ENCODE data around the gene USP28.

The USP28 gene

GRCh38 chr11:113876074-113876797 lies 864 bp upstream of the USP28 start:
- DNase-seq = no peak

GRCh38 chr11:113874581-113875233 lies 665 bp downstream of the USP28 start:
- DNase-seq = no peak

DNA sequence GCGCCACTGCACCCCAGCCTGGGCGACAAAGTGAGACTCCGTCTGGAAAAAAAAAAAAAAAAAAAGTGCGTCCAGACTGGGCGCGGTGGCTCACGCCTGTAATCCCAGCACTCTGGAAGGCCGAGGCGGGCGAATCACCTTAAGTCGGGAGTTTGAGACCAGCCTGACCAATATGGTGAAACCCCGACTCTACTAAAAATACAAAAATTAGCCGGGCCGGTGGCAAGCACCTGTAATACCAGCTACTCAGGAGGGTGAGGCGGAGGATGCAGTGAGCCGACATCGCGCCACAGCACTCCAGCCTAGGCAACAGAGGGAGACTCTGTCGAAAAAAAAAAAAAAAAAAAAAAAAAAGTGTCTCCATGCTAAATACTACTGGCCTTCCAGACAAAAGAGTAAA lies 1.3 kb downstream of the USP28 start:
- DNase-seq = no peak

GRCh38 chr11:113873236-113873626 lies 2.1 kb downstream of the USP28 start:
- peak in 1 of 2 experiments; percentile 17 for DNase-seq

- no peak for DNase-seq
These were observed 4.0 kb downstream of the USP28 start for GRCh38 chr11:113871336-113871735.

GRCh38 chr11:113867843-113868503 lies 7.4 kb downstream of the USP28 start:
- DNase-seq = no peak

GRCh38 chr11:113865873-113866272 lies 9.5 kb downstream of the USP28 start:
- no peak for DNase-seq

DNA sequence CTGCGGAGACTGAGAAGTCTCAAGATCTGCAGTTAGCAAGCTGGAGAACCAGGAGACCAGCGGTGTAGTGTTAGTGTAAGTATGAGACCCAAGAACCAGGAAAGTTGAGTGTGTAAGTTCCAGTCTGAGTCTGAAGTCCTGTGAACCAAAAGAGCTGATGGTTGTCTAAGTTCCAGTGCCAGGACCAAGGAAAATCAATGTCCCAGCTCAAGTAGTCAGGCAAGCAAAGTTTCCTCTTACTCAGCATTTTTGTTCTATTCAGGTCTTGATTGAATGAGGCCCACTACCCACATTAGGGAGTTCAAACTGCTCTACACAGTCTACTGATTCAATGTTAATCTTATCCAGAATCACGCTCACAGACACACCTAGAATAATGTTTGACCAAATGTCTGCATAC lies 11.0 kb downstream of the USP28 start:
- DNase-seq = no peak

- DNase-seq = no peak
These were observed 12.9 kb downstream of the USP28 start for GRCh38 chr11:113862435-113862834.

GRCh38 chr11:113859665-113860064 lies 15.7 kb downstream of the USP28 start:
- no peak for DNase-seq

GRCh38 chr11:113856966-113857759 lies 18.2 kb downstream of the USP28 start:
- no peak for DNase-seq

DNA sequence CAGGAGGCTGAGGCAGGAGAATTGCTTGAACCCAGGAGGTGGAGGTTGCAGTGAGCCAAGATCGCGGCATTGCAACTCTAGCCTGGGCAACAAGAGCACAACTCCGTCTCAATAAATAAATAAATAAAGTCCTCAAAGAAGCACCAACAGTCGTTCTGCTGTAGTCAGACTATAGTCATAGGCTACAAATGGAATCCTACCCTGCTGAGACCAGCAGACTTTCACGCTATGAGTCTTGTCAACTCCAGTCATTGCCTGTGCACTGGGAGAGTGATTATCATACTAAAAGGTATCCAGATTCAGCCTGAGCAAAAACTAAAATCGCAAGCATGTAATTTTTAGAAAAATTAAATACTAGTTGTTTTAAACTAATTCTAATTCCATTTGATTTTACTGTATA lies 19.6 kb downstream of the USP28 start:
- no peak for DNase-seq

GRCh38 chr11:113850188-113850587 lies 25.2 kb downstream of the USP28 start:
- DNase-seq = no peak

GRCh38 chr11:113849713-113850112 lies 25.7 kb downstream of the USP28 start:
- DNase-seq = no peak

- DNase-seq = no peak
These were observed 27.8 kb downstream of the USP28 start for GRCh38 chr11:113847580-113847979.

- no peak for DNase-seq
These were observed 28.3 kb downstream of the USP28 start for GRCh38 chr11:113847111-113847510.

GRCh38 chr11:113841691-113842090 lies 33.7 kb downstream of the USP28 start:
- no peak for DNase-seq

DNA sequence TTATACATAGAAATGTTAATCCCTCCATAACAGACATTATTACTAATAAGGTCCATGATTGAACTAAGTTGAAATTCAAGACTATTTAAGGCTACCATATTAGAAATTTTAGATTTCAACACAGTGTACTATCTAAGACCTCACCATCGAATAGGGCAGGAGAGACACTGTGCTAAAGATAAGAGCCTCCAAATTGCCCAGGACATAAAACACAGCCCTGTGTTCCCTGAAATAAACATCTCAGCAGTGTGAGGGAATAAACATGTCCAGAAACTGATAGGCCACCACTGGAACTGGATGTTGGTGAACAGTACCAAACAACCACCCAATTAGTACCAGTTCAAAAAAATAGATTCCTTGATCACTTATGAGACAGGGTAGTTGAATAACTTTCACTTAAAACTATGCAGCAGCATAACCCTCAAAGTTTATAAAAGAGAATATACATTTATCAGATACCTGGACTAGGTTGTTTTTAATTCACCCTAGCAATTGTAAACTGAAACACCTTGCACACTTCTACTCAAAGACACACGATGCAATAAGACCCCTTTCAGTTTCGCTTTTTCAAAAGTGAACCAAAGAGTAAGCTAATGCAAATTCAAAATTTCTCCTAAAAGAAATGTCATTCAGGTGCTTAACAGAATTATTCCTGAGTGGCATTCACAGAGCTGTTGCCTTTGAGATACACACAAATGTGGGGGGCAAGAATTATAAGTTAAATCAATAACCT lies 34.3 kb downstream of the USP28 start:
- DNase-seq = no peak

- no peak for DNase-seq
These were observed 35.5 kb downstream of the USP28 start for GRCh38 chr11:113839842-113840241.

DNA sequence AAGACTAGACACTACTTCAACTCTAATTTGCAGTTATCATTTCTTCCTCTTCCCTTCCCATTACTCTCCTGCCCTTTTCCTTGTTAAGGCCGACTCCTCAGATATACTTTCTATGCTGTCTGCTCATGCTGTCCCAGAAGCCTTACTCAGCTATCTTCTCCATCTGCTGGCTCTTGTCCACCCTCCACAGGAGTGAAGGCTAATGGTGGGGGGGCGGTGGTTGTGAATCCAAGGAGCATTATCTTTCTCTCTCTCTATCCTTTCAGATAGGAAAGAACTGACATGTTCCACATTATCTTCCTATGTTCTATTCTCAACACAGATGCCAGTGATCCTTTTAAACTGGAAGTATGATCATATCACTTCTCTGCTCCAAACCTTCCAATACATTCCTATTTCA lies 37.4 kb downstream of the USP28 start:
- DNase-seq = no peak

DNA sequence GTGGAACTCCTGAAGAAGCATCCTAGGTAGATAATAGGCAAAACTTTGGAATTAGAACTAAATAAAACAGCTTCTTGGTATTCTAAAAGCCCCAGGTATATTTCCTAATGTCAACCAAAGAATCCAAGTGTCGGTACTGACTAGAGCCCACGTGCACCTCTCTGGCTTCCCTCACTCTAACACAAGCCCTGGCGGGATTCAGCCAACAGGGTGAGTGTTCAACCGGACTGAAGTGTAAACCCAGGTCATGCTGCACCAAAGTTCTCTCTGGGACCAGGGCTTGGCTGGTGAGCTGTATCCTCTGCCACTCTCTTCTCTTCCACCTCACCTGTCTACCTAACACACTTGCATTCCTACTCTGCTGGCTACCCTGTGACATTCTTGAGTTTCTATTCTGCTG lies 40.1 kb downstream of the USP28 start:
- no peak for DNase-seq

GRCh38 chr11:113833151-113833550 lies 42.2 kb downstream of the USP28 start:
- DNase-seq = no peak

GRCh38 chr11:113831314-113831713 lies 44.1 kb downstream of the USP28 start:
- no peak for DNase-seq
